ENCODE measurements around the gene FNDC3B.

FNDC3B gene

GRCh38 chr3:172089250-172089649 is 49.9 kb downstream of the FNDC3B start:
- TF ChIP-seq FOXP2 (optimal IDR thresholded peaks at IDR 0.05; ENCODE audit: borderline replicate concordance, extremely low read depth, extremely low read length, insufficient read depth) (no peak), REST (IDR thresholded peaks at IDR 0.05; ENCODE audit: insufficient read depth in 1 of 2, low read depth in 2 of 2, low read length in 2 of 2) (no peak), POLR2AphosphoS5 (IDR thresholded peaks at IDR 0.05; ENCODE audit: low read depth, low read length) (no peak), TAF1 (IDR thresholded peaks at IDR 0.05; ENCODE audit: borderline replicate concordance, insufficient read depth, low read length) (no peak), SIN3A (IDR thresholded peaks at IDR 0.05; ENCODE audit: borderline replicate concordance, insufficient read depth, low read length) (no peak)

GRCh38 chr3:172090035-172090434 is 50.7 kb downstream of the FNDC3B start:
- TF ChIP-seq SIN3A (IDR thresholded peaks at IDR 0.05; ENCODE audit: borderline replicate concordance, insufficient read depth, low read length) (no peak), POLR2AphosphoS5 (IDR thresholded peaks at IDR 0.05; ENCODE audit: low read depth, low read length) (no peak)

- TF ChIP-seq FOXP2 (optimal IDR thresholded peaks at IDR 0.05; ENCODE audit: borderline replicate concordance, extremely low read depth, extremely low read length, insufficient read depth) (no peak), SIN3A (IDR thresholded peaks at IDR 0.05; ENCODE audit: borderline replicate concordance, insufficient read depth, low read length) (no peak), TAF1 (IDR thresholded peaks at IDR 0.05; ENCODE audit: borderline replicate concordance, insufficient read depth, low read length) (no peak), POLR2AphosphoS5 (IDR thresholded peaks at IDR 0.05; ENCODE audit: low read depth, low read length) (no peak), REST (IDR thresholded peaks at IDR 0.05; ENCODE audit: insufficient read depth in 1 of 2, low read depth in 2 of 2, low read length in 2 of 2) (no peak)
Observed at GRCh38 chr3:172092658-172093057, 53.3 kb downstream of the FNDC3B start.

- TF ChIP-seq SIN3A (IDR thresholded peaks at IDR 0.05; ENCODE audit: borderline replicate concordance, insufficient read depth, low read length) (no peak), REST (IDR thresholded peaks at IDR 0.05; ENCODE audit: insufficient read depth in 1 of 2, low read depth in 2 of 2, low read length in 2 of 2) (no peak), FOXP2 (optimal IDR thresholded peaks at IDR 0.05; ENCODE audit: borderline replicate concordance, extremely low read depth, extremely low read length, insufficient read depth) (no peak), TAF1 (IDR thresholded peaks at IDR 0.05; ENCODE audit: borderline replicate concordance, insufficient read depth, low read length) (no peak), POLR2AphosphoS5 (IDR thresholded peaks at IDR 0.05; ENCODE audit: low read depth, low read length) (no peak)
Observed at GRCh38 chr3:172094621-172095557, 55.5 kb downstream of the FNDC3B start.

GRCh38 chr3:172096881-172097420 is 57.6 kb downstream of the FNDC3B start:
- TF ChIP-seq SIN3A (IDR thresholded peaks at IDR 0.05; ENCODE audit: borderline replicate concordance, insufficient read depth, low read length), result no peak
- TF ChIP-seq POLR2AphosphoS5 (IDR thresholded peaks at IDR 0.05; ENCODE audit: low read depth, low read length), result no peak
- no peak for TF ChIP-seq TAF1 (IDR thresholded peaks at IDR 0.05; ENCODE audit: borderline replicate concordance, insufficient read depth, low read length)
- no peak for TF ChIP-seq REST (IDR thresholded peaks at IDR 0.05; ENCODE audit: insufficient read depth in 1 of 2, low read depth in 2 of 2, low read length in 2 of 2)
- no peak for TF ChIP-seq FOXP2 (optimal IDR thresholded peaks at IDR 0.05; ENCODE audit: borderline replicate concordance, extremely low read depth, extremely low read length, insufficient read depth)

Measured in PFSK-1 (cell line).